Mesenchymal stem cell (in vitro differentiated cells and primary cell): ENCODE results near the gene CYP3A4.

Source experiments
- DNase-seq: peaks from one replicate; pipeline ENCODE4 v3.0.0-alpha.2; 2013
- H2AFZ ChIP-seq: one replicate; pipeline ENCODE4 v1.6.1; 2013; ENCODE audit warnings: low read depth, mild to moderate bottlenecking, control low read depth, inconsistent platforms, low read length, moderate library complexity
- H2AK5ac ChIP-seq: 2 replicates; pipeline ENCODE4 v1.6.1; 2013; ENCODE audit warnings: low read length, moderate library complexity, mild to moderate bottlenecking, inconsistent platforms; ENCODE audit not compliant: severe bottlenecking
- H2BK120ac ChIP-seq: one replicate; pipeline ENCODE4 v1.6.1; 2013; ENCODE audit warnings: low read depth, mild to moderate bottlenecking, inconsistent platforms, low read length, moderate library complexity
- H2BK12ac ChIP-seq, 2 experiments: one replicate each; pipeline ENCODE4 v1.6.1; 2013; ENCODE audit warnings: inconsistent platforms in 2 of 2, low read length in 2 of 2, mild to moderate bottlenecking in 2 of 2, moderate library complexity in 2 of 2, control low read depth in 1 of 2
- H2BK15ac ChIP-seq: one replicate; pipeline ENCODE4 v1.6.1; 2013; ENCODE audit warnings: mild to moderate bottlenecking, low read depth, inconsistent platforms; ENCODE audit not compliant: poor library complexity, severe bottlenecking
- H2BK5ac ChIP-seq: 2 replicates; pipeline ENCODE4 v1.6.1; 2013; ENCODE audit warnings: low read depth, mild to moderate bottlenecking, low read length, control low read depth, inconsistent platforms; ENCODE audit not compliant: poor library complexity, severe bottlenecking
- H3K14ac ChIP-seq, 2 experiments: one replicate each; pipeline ENCODE4 v1.6.1; 2013; ENCODE audit warnings: inconsistent platforms in 2 of 2, low read length in 2 of 2, control low read depth in 1 of 2, mild to moderate bottlenecking in 1 of 2, moderate library complexity in 1 of 2
- H3K18ac ChIP-seq, 2 experiments: one replicate each; pipeline ENCODE4 v1.6.1; 2013; ENCODE audit warnings: inconsistent platforms in 2 of 2, low read length in 2 of 2, control low read depth in 1 of 2, low read depth in 1 of 2, mild to moderate bottlenecking in 1 of 2
- H3K23ac ChIP-seq, 2 experiments: one replicate each; pipeline ENCODE4 v1.6.1; 2013; ENCODE audit warnings: inconsistent platforms in 2 of 2, low read length in 2 of 2, mild to moderate bottlenecking in 2 of 2, moderate library complexity in 2 of 2, control low read depth in 1 of 2
- H3K27ac ChIP-seq: 2 replicates; pipeline ENCODE4 v1.5.1; 2013; ENCODE audit warnings: mild to moderate bottlenecking, moderate library complexity, low read length, control low read depth, inconsistent platforms; ENCODE audit not compliant: poor library complexity, severe bottlenecking
- H3K27me3 ChIP-seq, 2 experiments: 2 replicates each; pipeline versions ENCODE4 v1.6.1 to v1.7.0; 2013; ENCODE audit warnings: low read length in 2 of 2, mild to moderate bottlenecking in 2 of 2, moderate library complexity in 2 of 2, control low read depth in 1 of 2, inconsistent platforms in 1 of 2; ENCODE audit not compliant: control insufficient read depth in 1 of 2, insufficient read depth in 1 of 2
- H3K36me3 ChIP-seq, 2 experiments: 2 replicates each; pipeline versions ENCODE4 v1.6.1 to v1.7.0; 2013; ENCODE audit warnings: low read length in 2 of 2, control low read depth in 1 of 2, inconsistent platforms in 1 of 2, low read depth in 1 of 2, mild to moderate bottlenecking in 1 of 2; ENCODE audit not compliant: insufficient read depth in 2 of 2, control insufficient read depth in 1 of 2
- H3K4ac ChIP-seq, 2 experiments: one replicate each; pipeline ENCODE4 v1.6.1; 2013; ENCODE audit warnings: inconsistent platforms in 2 of 2, low read length in 2 of 2, mild to moderate bottlenecking in 2 of 2, moderate library complexity in 2 of 2, control low read depth in 1 of 2, low read depth in 1 of 2
- H3K4me1 ChIP-seq: 2 replicates; pipeline ENCODE4 v1.6.1; 2013; ENCODE audit warnings: low read depth, low read length, control low read depth; ENCODE audit not compliant: control insufficient read depth, insufficient read depth
- H3K4me2 ChIP-seq: 2 replicates; pipeline ENCODE4 v1.6.1; 2013; ENCODE audit warnings: low read length, mild to moderate bottlenecking, inconsistent platforms; ENCODE audit not compliant: poor library complexity, severe bottlenecking
- H3K4me3 ChIP-seq, 2 experiments: 2 replicates each; pipeline versions ENCODE4 v1.5.1 to v1.7.0; 2013; ENCODE audit warnings: low read length in 2 of 2, mild to moderate bottlenecking in 2 of 2, control low read depth in 1 of 2, low read depth in 1 of 2; ENCODE audit not compliant: insufficient read depth in 1 of 2
- H3K79me1 ChIP-seq: replicated peaks from 2 replicates; pipeline ENCODE4 v1.6.1; 2013; ENCODE audit warnings: mild to moderate bottlenecking, control low read depth, low read length, inconsistent platforms; ENCODE audit not compliant: poor library complexity, severe bottlenecking
- H3K9ac ChIP-seq: 2 replicates; pipeline ENCODE4 v1.7.0; 2013; ENCODE audit warnings: mild to moderate bottlenecking, low read length, moderate library complexity
- H3K9me3 ChIP-seq: 2 replicates; pipeline ENCODE4 v1.7.0; 2013; ENCODE audit warnings: mild to moderate bottlenecking, low read length; ENCODE audit not compliant: control insufficient read depth
- H4K8ac ChIP-seq: one replicate; pipeline ENCODE4 v1.6.1; 2013; ENCODE audit warnings: inconsistent platforms, mild to moderate bottlenecking, low read length, moderate library complexity
- H4K91ac ChIP-seq: one replicate; pipeline ENCODE4 v1.6.1; 2013; ENCODE audit warnings: mild to moderate bottlenecking, low read length, inconsistent platforms
- WGBS: methylation state at CpG from one replicate; pipeline ENCODE4 v1.1.7; 2013; ENCODE audit warnings: mixed read lengths; 5-methylcytosine and 5-hydroxymethylcytosine counted together

CYP3A4 gene

GRCh38 chr7:99824091-99824490 lies 40.1 kb upstream of the CYP3A4 start:
- WGBS, result 100% methylated on average over 2 of the region's 3 CpGs
- H3K9ac ChIP-seq, result no peak overlapping the region
- H2AFZ ChIP-seq, result no peak overlapping the region
- H4K8ac ChIP-seq, result no peak overlapping the region
- DNase-seq, result no peak
- no peak overlapping the region for H3K4ac ChIP-seq
- no peak overlapping the region for H2BK15ac ChIP-seq
- no peak overlapping the region for H3K27ac ChIP-seq
- H3K23ac ChIP-seq, result no peak overlapping the region
- H3K27me3 ChIP-seq, result peaks cover 46 to 80% of the 10 kb centered on the region in 2 experiments
- H3K9me3 ChIP-seq, result no peaks in the 10 kb centered on the region
- no peak overlapping the region for H2AK5ac ChIP-seq
- H3K79me1 ChIP-seq, result no peaks in the 10 kb centered on the region
- H2BK5ac ChIP-seq, result no peak overlapping the region
- H3K36me3 ChIP-seq, result no peaks in the 10 kb centered on the region
- H3K4me2 ChIP-seq, result no peak overlapping the region
- H2BK12ac ChIP-seq, result no peak overlapping the region
- H3K4me3 ChIP-seq, result no peak overlapping the region
- H4K91ac ChIP-seq, result no peak overlapping the region
- H3K18ac ChIP-seq, result no peak overlapping the region
- no peaks in the 10 kb centered on the region for H3K4me1 ChIP-seq
- no peak overlapping the region for H2BK120ac ChIP-seq
- H3K14ac ChIP-seq, result peak overlapping the region in 1 of 2 experiments; percentile 2

GRCh38 chr7:99822731-99823718 lies 39.0 kb upstream of the CYP3A4 start:
- Histone ChIP-seq H3K27me3 (peaks cover 46 to 87% of the 10 kb centered on the region in 2 experiments), H3K4me2 (no peak overlapping the region), H2BK15ac (no peak overlapping the region), H4K8ac (no peak overlapping the region), H2BK120ac (no peak overlapping the region), H3K18ac (no peak overlapping the region), H3K4me3 (no peak overlapping the region), H3K4ac (no peak overlapping the region), H2AK5ac (no peak overlapping the region), H3K79me1 (no peaks in the 10 kb centered on the region), H3K36me3 (no peaks in the 10 kb centered on the region), H3K23ac (no peak overlapping the region), H3K9me3 (no peaks in the 10 kb centered on the region), H4K91ac (no peak overlapping the region), H3K9ac (no peak overlapping the region), H2AFZ (no peak overlapping the region), H2BK12ac (no peak overlapping the region), H3K4me1 (no peaks in the 10 kb centered on the region), H3K14ac (no peak overlapping the region), H2BK5ac (no peak overlapping the region), H3K27ac (no peak overlapping the region)
- WGBS, result 60% methylated on average over 4 of the region's 4 CpGs
- no peak for DNase-seq

GRCh38 chr7:99820408-99821027 lies 36.5 kb upstream of the CYP3A4 start:
- Histone ChIP-seq H3K4me1 (no peaks in the 10 kb centered on the region), H3K4me2 (no peak overlapping the region), H3K36me3 (no peaks in the 10 kb centered on the region), H3K18ac (no peak overlapping the region), H2BK12ac (no peak overlapping the region), H2BK120ac (no peak overlapping the region), H3K27ac (no peak overlapping the region), H4K91ac (no peak overlapping the region), H2BK5ac (no peak overlapping the region), H4K8ac (no peak overlapping the region), H3K4me3 (no peak overlapping the region), H2AK5ac (no peak overlapping the region), H3K9ac (no peak overlapping the region), H3K4ac (no peak overlapping the region), H3K14ac (no peak overlapping the region), H2BK15ac (no peak overlapping the region), H3K23ac (no peak overlapping the region), H3K9me3 (no peaks in the 10 kb centered on the region), H2AFZ (no peak overlapping the region), H3K27me3 (peaks cover 30 to 70% of the 10 kb centered on the region in 2 experiments), H3K79me1 (no peaks in the 10 kb centered on the region)
- no peak for DNase-seq
- WGBS, result 80% methylated on average over 2 of the region's 2 CpGs

GRCh38 chr7:99808766-99809165 lies 24.8 kb upstream of the CYP3A4 start:
- no peak overlapping the region for H3K9ac ChIP-seq
- no peak overlapping the region for H2BK15ac ChIP-seq
- no peaks in the 10 kb centered on the region for H3K36me3 ChIP-seq
- no peak overlapping the region for H3K4me2 ChIP-seq
- 84% methylated on average over 5 of the region's 5 CpGs for WGBS
- no peak overlapping the region for H3K14ac ChIP-seq
- no peak overlapping the region for H2AFZ ChIP-seq
- no peak overlapping the region for H2AK5ac ChIP-seq
- no peak overlapping the region for H2BK5ac ChIP-seq
- no peak overlapping the region for H3K27ac ChIP-seq
- no peak overlapping the region for H4K8ac ChIP-seq
- H3K79me1 ChIP-seq, result no peaks in the 10 kb centered on the region
- H2BK12ac ChIP-seq, result no peak overlapping the region
- no peak overlapping the region for H2BK120ac ChIP-seq
- no peak overlapping the region for H4K91ac ChIP-seq
- peaks cover 6 to 7% of the 10 kb centered on the region in 2 experiments for H3K27me3 ChIP-seq
- H3K4me1 ChIP-seq, result no peaks in the 10 kb centered on the region
- peaks cover 2% of the 10 kb centered on the region for H3K9me3 ChIP-seq
- H3K4me3 ChIP-seq, result no peak overlapping the region
- no peak overlapping the region for H3K4ac ChIP-seq
- no peak overlapping the region for H3K23ac ChIP-seq
- no peak for DNase-seq
- H3K18ac ChIP-seq, result no peak overlapping the region
